ENCODE measurements around the gene TGFB1I1. TPM values are rescaled to one million over a fixed set of nuclear protein-coding genes. Genes with fewer than 3 reads are reported as not detected.

The TGFB1I1 gene
- total RNA-seq, 3 donors from 2014 or later (not counting 1 experiment from before 2014, with no cell fraction given), result 0.72 to 1.3 (median 0.78) TPM

DNA sequence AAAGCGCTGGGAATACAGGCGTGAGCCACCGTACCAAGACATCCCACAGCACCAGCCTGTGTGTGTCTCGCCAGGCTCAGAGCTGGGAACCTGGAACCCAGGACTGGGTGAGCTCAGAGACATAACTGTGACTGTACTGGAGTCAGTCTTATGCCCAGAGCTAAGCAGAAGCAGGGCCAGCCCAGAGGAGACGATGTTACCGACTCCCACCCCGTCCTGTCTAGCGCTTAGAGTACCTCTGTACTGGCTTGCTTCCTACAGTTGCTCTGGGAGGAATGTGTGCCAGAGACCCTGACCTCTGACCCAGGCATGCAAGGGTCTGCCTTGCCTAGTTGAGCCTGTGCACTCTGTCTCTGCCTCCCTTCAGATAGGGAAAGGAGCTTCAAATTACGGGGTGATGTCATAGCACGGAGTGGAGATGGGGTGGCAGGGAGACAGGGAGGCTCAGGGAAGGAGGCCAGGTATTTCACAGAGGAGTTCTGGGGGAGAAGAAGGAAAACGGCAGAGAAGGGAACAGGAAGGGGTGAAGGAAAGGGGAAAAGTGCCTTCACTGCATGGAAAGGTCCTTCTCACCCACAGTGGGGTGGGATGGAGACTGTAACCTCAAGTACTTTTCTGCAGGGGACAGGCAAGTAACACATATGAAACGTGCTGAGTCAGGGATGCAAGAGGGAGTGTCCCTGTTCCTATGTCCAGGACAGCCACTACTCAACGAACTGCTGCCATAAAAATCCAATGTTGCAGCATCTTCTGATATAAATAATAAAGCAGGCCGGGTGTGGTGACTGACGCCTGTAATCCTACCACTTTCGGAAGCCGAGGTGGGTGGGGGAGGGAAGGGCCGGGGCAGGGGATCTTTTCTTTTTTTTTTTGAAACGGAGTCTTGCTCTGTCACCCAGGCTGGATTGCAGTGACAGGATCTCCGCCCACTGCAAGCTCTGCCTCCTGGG lies 18.4 kb upstream of the TGFB1I1 start:
- H3K27ac ChIP-seq (ENCODE audit: low read length), result no peak overlapping the region

DNA sequence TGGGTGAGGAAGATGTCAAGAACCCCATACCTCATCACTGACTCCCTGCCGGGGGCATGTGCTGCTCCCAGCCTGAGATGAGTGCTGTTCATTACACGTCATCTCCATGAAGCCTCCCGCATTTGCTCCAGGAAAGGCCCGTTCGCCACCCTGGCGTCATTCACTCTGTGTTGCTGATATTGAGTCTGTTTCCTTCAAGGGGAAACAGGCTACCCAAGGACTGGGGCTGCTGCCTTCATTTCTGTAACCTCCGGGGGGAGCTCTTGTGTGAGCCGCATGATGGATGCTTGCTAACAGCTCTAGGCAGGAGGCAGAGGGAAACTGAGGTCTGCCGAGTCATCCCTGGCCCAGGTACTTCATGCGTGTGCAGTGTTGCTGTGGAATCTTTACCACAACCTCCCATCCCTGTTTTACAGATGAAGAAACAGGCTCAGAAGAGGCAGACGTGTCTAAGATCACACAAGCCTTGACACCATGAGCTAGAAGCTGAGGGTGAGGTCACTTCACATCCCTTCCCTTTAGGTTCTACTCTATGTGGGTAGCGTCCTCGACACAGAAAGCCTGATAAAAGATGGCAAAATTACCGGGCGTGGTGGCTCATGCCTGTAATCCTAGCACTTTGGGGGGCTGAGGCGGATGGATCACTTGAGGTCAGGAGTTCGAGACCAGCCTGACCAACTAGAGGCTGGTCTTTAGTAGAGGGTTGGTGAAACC lies 16.2 kb upstream of the TGFB1I1 start:
- H3K27me3 Mint-ChIP-seq (ENCODE audit: low read depth in 2 of 2), result no peaks in the 10 kb centered on the region
- peak overlapping the region; percentile 21 to 47 for H3K27ac Mint-ChIP-seq
- ATAC-seq (no peak), DNase-seq (peak in 1 of 2 donors; percentile 57)
- TF ChIP-seq, protein P1, sequence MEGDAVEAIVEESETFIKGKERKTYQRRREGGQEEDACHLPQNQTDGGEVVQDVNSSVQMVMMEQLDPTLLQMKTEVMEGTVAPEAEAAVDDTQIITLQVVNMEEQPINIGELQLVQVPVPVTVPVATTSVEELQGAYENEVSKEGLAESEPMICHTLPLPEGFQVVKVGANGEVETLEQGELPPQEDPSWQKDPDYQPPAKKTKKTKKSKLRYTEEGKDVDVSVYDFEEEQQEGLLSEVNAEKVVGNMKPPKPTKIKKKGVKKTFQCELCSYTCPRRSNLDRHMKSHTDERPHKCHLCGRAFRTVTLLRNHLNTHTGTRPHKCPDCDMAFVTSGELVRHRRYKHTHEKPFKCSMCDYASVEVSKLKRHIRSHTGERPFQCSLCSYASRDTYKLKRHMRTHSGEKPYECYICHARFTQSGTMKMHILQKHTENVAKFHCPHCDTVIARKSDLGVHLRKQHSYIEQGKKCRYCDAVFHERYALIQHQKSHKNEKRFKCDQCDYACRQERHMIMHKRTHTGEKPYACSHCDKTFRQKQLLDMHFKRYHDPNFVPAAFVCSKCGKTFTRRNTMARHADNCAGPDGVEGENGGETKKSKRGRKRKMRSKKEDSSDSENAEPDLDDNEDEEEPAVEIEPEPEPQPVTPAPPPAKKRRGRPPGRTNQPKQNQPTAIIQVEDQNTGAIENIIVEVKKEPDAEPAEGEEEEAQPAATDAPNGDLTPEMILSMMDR (IDR thresholded peaks at IDR 0.05), result no peak
- Histone ChIP-seq H3K4me3 (ENCODE audit: low read length) (no peak overlapping the region), H3K27ac (ENCODE audit: low read length) (no peak overlapping the region), H3K4me1 (ENCODE audit: control insufficient read depth, insufficient read depth, low read length) (peaks cover 64% of the 10 kb centered on the region), H3K27me3 (ENCODE audit: control insufficient read depth, insufficient read depth, low read length) (no peaks in the 10 kb centered on the region), H3K9me3 (ENCODE audit: control insufficient read depth, insufficient read depth, low read length) (no peaks in the 10 kb centered on the region), H3K36me3 (ENCODE audit: control insufficient read depth, insufficient read depth, low read length) (peaks cover 4% of the 10 kb centered on the region)
- no peak overlapping the region for H3K4me3 Mint-ChIP-seq
- peaks cover 41 to 45% of the 10 kb centered on the region in 2 donors for H3K4me1 Mint-ChIP-seq
- intact Hi-C loops (cut with micrococcal nuclease), result loop anchor here (5.0 to 10.0 kb wide), 2 partner anchors 259 to 417 kb away; partner anchors contain the start of gene ZNF267
- 60% methylated on average over 16 of the region's 17 CpGs for WGBS (ENCODE audit: insufficient coverage)
- H3K9me3 Mint-ChIP-seq, result no peaks in the 10 kb centered on the region
- H3K36me3 Mint-ChIP-seq, result no peaks in the 10 kb centered on the region

More for the DNA sequence above, 18.4 kb upstream of the TGFB1I1 start:
- intact Hi-C loops (cut with micrococcal nuclease), result loop anchor here (10.0 kb wide), 1 partner anchor 261 kb away; a partner anchor contains a TSS
- TF ChIP-seq, protein P1 (IDR thresholded peaks at IDR 0.05), result no peak
- 76% methylated on average over 20 of the region's 20 CpGs for WGBS (ENCODE audit: insufficient coverage)
- DNase-seq (no peak), ATAC-seq (no peak)
- peaks cover 51% of the 10 kb centered on the region for H3K4me1 ChIP-seq (ENCODE audit: control insufficient read depth, insufficient read depth, low read length)
- H3K27me3 ChIP-seq (ENCODE audit: control insufficient read depth, insufficient read depth, low read length), result no peaks in the 10 kb centered on the region
- H3K9me3 ChIP-seq (ENCODE audit: control insufficient read depth, insufficient read depth, low read length), result no peaks in the 10 kb centered on the region
- H3K27ac Mint-ChIP-seq, result peak overlapping the region in 1 of 2 donors; percentile 34
- H3K4me1 Mint-ChIP-seq, result peaks cover 34 to 39% of the 10 kb centered on the region in 2 donors
- no peaks in the 10 kb centered on the region for H3K27me3 Mint-ChIP-seq (ENCODE audit: low read depth in 2 of 2)
- H3K4me3 Mint-ChIP-seq, result peak overlapping the region; percentile 52
- no peaks in the 10 kb centered on the region for H3K36me3 Mint-ChIP-seq
- peaks cover 4% of the 10 kb centered on the region for H3K36me3 ChIP-seq (ENCODE audit: control insufficient read depth, insufficient read depth, low read length)
- no peaks in the 10 kb centered on the region for H3K9me3 Mint-ChIP-seq
- H3K4me3 ChIP-seq (ENCODE audit: low read length), result no peak overlapping the region

DNA sequence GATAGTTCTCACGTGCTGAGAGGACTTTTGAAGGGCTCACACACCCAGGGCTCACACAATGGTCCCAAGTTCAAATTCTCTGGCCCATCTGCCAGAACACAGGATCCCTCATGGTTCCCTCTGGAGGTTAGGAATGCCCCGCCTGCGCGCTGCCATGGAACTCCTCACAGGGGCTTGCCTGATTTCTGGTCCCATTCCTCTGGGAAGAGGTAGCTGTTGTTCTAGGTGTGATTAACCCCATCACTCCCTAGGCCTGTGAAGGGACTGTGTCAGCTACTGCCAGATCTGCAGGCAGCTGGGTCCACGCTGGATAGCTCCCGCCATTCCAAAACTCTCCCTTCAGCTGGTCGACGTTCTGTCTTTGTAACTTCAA lies 15.0 kb upstream of the TGFB1I1 start:
- Histone ChIP-seq H3K9me3 (ENCODE audit: control insufficient read depth, insufficient read depth, low read length) (no peaks in the 10 kb centered on the region), H3K4me1 (ENCODE audit: control insufficient read depth, insufficient read depth, low read length) (peaks cover 66% of the 10 kb centered on the region), H3K27me3 (ENCODE audit: control insufficient read depth, insufficient read depth, low read length) (no peaks in the 10 kb centered on the region), H3K36me3 (ENCODE audit: control insufficient read depth, insufficient read depth, low read length) (peaks cover 6% of the 10 kb centered on the region), H3K4me3 (ENCODE audit: low read length) (no peak overlapping the region), H3K27ac (ENCODE audit: low read length) (peak overlapping the region; percentile 10)
- DNase-seq, result no peak
- Mint-ChIP-seq H3K9me3 (no peaks in the 10 kb centered on the region), H3K27me3 (ENCODE audit: low read depth in 2 of 2) (no peaks in the 10 kb centered on the region), H3K36me3 (no peaks in the 10 kb centered on the region), H3K4me3 (no peak overlapping the region), H3K4me1 (peaks cover 32 to 44% of the 10 kb centered on the region in 2 donors), H3K27ac (no peak overlapping the region)
- ATAC-seq, result no peak
- intact Hi-C loops (cut with micrococcal nuclease), result loop anchor here (5.0 to 10.0 kb wide), 2 partner anchors 258 to 415 kb away; partner anchors contain the start of gene ZNF267
- WGBS (ENCODE audit: insufficient coverage), result 87% methylated on average over 8 of the region's 8 CpGs
- TF ChIP-seq, protein P1 (IDR thresholded peaks at IDR 0.05), result no peak
